ENCODE data around the gene MRPL52. TPM values are rescaled to one million over a fixed set of nuclear protein-coding genes. Genes with fewer than 3 reads are reported as not detected.

Gene MRPL52
- 67.9 TPM for total RNA-seq (ENCODE audit: unreplicated experiment)
- long read RNA-seq, transcript MRPL52-203 (5 exons, 1,111 nt) = minor isoform, 14 of 45 reads
- long read RNA-seq, transcript MRPL52-202 (5 exons, 1,118 nt) = major isoform, 20 of 45 reads
- long read RNA-seq, partial matches to known transcripts = 0 of 45 reads
- long read RNA-seq, other reads (novel, unspliced or antisense) = 5 of 45 reads

- TF ChIP-seq CTCF (IDR thresholded peaks at IDR 0.05; ENCODE audit: partially characterized antibody, unreplicated experiment) = no peak
- DNase-seq = peak; percentile 82
- peak within 1 kb of the TSS; percentile 91 for H3K27ac Mint-ChIP-seq (ENCODE audit: unreplicated experiment)
- H3K36me3 Mint-ChIP-seq (ENCODE audit: unreplicated experiment) = no peaks in the 10 kb centered on the region
- H3K4me1 Mint-ChIP-seq (ENCODE audit: low read depth, unreplicated experiment) = peaks cover 10% of the 10 kb centered on the region
- H3K9me3 Mint-ChIP-seq (ENCODE audit: unreplicated experiment) = peaks cover 3% of the 10 kb centered on the region
- peak within 1 kb of the TSS; percentile 86 for H3K4me3 Mint-ChIP-seq (ENCODE audit: unreplicated experiment)
- H3K27me3 Mint-ChIP-seq (ENCODE audit: unreplicated experiment) = peaks cover 3% of the 10 kb centered on the region
Measured at GRCh38 chr14:22829661-22830442, at the start of gene MRPL52. TSS of gene MRPL52 (plus strand) at chr14:22829887. CDS start at chr14:22829913, 26 bp downstream.

- H3K9me3 Mint-ChIP-seq (ENCODE audit: unreplicated experiment) = no peaks in the 10 kb centered on the region
Measured at GRCh38 chr14:22780105-22780679, 49.5 kb upstream of the MRPL52 start.

GRCh38 chr14:22780941-22781300, 48.8 kb upstream of the MRPL52 start:
- no peak for TF ChIP-seq CTCF (IDR thresholded peaks at IDR 0.05; ENCODE audit: partially characterized antibody, unreplicated experiment)
- no peaks in the 10 kb centered on the region for H3K9me3 Mint-ChIP-seq (ENCODE audit: unreplicated experiment)
- no peak for DNase-seq
- H3K27me3 Mint-ChIP-seq (ENCODE audit: unreplicated experiment) = peaks cover 3% of the 10 kb centered on the region
- H3K4me1 Mint-ChIP-seq (ENCODE audit: low read depth, unreplicated experiment) = no peaks in the 10 kb centered on the region
- H3K4me3 Mint-ChIP-seq (ENCODE audit: unreplicated experiment) = no peak overlapping the region
- no peak overlapping the region for H3K27ac Mint-ChIP-seq (ENCODE audit: unreplicated experiment)
- no peaks in the 10 kb centered on the region for H3K36me3 Mint-ChIP-seq (ENCODE audit: unreplicated experiment)

More at GRCh38 chr14:22780105-22780679, 49.5 kb upstream of the MRPL52 start:
- Mint-ChIP-seq H3K27ac (ENCODE audit: unreplicated experiment) (no peak overlapping the region), H3K4me3 (ENCODE audit: unreplicated experiment) (no peak overlapping the region), H3K4me1 (ENCODE audit: low read depth, unreplicated experiment) (no peaks in the 10 kb centered on the region), H3K36me3 (ENCODE audit: unreplicated experiment) (no peaks in the 10 kb centered on the region), H3K27me3 (ENCODE audit: unreplicated experiment) (peaks cover 5% of the 10 kb centered on the region)
- DNase-seq = no peak
- TF ChIP-seq CTCF (IDR thresholded peaks at IDR 0.05; ENCODE audit: partially characterized antibody, unreplicated experiment) = no peak

- no peaks in the 10 kb centered on the region for H3K4me1 Mint-ChIP-seq (ENCODE audit: low read depth, unreplicated experiment)
- H3K9me3 Mint-ChIP-seq (ENCODE audit: unreplicated experiment) = no peaks in the 10 kb centered on the region
- peaks cover 3% of the 10 kb centered on the region for H3K27me3 Mint-ChIP-seq (ENCODE audit: unreplicated experiment)
- H3K27ac Mint-ChIP-seq (ENCODE audit: unreplicated experiment) = no peak overlapping the region
- DNase-seq = no peak
- H3K4me3 Mint-ChIP-seq (ENCODE audit: unreplicated experiment) = no peak overlapping the region
- H3K36me3 Mint-ChIP-seq (ENCODE audit: unreplicated experiment) = no peaks in the 10 kb centered on the region
- TF ChIP-seq CTCF (IDR thresholded peaks at IDR 0.05; ENCODE audit: partially characterized antibody, unreplicated experiment) = no peak
Measured at GRCh38 chr14:22781301-22781991, 48.2 kb upstream of the MRPL52 start.

All from glutamatergic neuron (in vitro differentiated cells).